HG03457 (cell line): ENCODE data around the gene ASIP.

ENCODE experiments used
- ATAC-seq: cut with Tn5 transposase; IDR thresholded peaks from one replicate; pipeline ENCODE4 v1.9.1; 2021; ENCODE audit warnings: moderate number of reproducible peaks; ENCODE audit not compliant: unreplicated experiment

The ASIP gene

DNA sequence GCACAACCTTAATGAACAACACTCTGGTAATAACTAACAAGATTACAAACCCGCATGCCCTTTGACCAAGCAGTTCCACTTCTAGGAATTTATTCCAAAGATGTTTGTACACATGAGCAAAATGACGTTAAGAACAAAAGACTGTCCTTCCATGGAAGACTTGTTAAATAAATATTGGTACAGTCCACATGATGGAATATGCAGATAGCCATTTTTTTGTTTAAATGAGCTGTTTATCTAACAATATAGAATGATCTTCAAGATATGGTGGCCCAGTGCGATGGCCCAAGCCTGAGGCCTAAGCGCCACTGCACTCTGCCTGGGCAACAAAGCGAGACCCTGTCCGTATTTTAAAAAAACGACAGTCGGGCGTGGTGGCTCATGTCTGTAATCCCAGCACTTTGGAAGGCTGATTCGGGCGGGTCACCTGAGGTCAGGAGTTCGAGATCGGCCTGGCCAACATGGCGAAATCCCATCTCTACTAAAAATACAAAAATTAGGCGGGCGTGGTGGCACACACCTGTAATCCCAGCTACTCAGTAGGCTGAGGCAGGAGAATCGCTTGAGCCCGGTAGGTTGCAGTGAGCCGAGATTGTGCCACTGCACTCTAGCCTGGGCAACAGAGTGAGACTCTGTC, 69.4 kb downstream of the ASIP start:
- no peak for ATAC-seq

DNA sequence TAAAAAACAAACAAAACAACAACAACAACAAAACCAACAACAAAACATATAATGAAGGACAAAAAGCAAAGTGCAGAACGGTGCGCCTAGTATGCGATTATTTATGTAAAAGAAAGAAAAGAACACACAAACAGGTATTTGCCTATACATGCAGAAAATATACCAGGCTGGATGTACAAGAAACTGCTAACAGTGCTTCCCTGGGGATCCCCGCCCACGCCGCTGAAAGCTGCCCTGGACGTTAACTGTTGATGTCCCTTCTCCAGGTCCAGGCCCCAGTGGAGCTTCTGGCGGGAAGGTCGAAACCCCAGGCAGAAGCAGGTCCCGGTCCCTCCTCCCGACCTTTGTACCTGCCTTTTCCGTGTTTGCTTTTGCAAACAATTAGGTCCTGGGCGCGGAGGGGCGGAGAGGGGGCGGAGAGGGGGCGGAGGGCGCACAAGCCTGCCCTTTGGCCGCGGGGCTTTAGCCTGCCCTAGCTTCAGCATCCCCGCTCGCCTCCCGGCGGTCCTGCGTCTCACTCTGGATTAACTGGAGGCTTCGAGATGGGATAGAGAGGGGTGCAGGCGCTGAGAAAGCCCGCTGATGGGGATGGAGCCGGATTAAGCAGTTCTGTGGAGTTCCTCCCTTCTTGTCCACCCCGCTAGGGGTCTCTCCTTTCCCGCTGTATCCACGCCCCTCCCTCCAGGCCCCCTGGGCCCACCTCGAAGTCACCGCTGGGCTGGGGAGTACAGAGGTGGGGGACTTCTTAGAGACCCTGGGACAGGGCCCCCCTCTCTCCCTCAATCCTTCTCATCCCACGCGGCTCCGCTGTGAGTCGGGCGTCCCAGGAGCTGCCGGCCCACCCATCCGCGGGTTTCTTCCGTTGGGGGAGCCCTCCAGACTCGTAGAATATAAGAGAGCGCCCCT, 70.1 kb downstream of the ASIP start:
- ATAC-seq, result no peak

DNA sequence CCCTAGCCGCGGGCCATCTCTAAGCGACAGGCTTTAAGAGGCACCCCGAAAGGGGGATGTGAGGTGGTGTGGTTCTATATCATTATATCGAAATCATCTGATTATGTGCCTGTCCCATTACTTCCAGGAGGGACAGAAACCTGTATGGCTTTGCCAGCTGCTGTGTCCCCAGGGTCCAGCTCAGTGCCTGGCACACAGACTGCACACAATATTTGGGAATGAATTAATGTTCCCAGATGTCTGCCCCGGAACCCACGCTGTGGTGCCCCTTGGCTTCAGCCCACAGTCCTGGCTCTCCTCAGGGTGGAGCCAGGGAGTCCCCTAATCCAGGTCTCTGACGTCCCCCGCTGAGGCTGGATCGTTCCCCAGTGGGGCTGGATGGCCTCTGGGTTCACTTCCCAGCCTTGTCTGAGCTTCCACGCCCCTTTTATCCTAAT, 70.8 kb downstream of the ASIP start:
- ATAC-seq, result no peak

DNA sequence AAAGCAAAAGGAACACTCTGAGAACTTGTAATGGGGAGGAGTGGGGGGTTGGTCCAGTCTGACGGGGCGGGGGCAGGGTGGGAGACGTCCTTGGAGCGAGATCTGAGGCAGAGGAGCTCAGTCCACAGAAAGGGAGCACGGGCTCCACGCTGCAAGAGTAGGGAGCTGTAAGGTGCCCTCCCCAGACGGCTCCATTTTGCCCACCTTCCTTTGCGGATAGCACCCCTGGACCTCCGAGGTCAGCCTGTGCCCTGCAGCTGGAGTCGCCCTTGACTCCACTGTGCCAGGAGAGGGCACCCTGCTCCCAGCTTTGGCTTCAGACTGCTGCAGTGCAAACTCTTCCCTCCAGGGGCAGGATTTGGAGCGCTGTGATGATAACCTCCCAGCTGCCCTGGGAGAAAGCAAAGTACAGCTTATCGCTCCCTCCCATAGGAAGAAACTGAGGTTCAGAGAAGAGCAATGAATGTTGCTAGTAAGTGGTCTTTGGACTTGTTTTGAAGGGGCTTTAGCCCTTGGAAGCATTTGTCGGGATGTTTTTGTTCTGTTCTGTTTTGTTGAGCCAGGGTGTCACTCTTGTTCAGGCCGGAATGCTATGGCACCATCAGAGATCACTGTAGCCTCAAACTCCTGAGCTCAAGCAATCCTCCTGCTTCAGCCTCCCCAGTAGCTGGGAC, 71.5 kb downstream of the ASIP start:
- ATAC-seq, result no peak

DNA sequence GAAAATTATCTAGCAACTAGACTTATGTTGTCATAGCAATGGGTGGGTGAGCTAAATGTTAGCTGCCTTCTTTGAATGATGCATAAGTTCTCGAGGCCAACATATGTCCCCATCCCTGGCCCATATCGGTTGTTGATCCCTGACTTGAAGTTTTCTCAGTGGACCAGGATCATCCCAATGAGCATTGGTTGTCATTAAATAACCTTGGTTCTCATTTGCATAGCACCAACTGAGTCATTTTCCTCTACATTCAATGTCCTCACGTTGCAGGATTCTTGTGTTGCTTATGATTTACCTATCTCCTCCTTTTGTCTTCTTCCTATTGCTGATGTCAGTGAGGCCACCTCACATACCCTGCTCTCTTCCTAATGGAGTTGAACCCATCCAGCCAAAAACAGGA, 74.0 kb downstream of the ASIP start:
- ATAC-seq, result no peak

DNA sequence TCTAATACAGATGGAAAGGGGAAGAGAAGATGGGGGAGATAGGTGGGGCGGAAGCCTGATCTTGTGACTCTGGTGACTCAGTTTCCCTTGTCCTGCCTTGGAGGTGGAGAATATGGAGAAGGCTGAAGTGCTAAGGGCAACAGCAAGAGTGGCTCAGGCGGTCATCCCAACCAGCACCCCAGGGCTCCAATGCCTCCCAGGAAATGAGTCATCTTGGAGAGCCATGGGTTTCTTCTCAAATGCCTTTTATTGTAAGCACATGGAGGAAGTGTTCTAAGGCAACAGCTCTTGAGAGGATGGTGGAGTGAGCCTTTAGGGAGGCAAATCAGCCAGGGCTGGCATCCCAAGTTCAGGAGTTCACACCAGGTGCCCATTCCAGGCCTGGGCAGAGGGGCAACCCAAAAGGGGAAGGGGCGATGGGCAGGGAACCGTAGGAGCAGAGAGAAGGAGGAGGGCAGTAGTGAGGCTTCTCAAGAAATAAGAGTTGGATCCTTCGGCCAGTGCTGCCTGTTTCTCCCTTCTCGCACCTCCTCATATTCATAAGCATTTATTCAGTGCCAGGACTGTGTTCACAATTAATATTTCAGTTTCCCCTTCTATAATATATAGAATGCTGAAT, 75.1 kb downstream of the ASIP start:
- ATAC-seq, result no peak
